IMR-90 (cell line): Measurements from ENCODE around the gene BRPF3. TPM values are rescaled to one million over a fixed set of nuclear protein-coding genes. Genes with fewer than 3 reads are reported as not detected.

Experiments
- ATAC-seq: fragments of 200-7000 bp; cut with Tn5 transposase; 2 replicates; pipeline ENCODE4 v1.9.1; 2020; ENCODE audit warnings: low read depth, mild to moderate bottlenecking, moderate library complexity
- BruUV-seq: library from RNA; stranded (reverse); fragments of 400-500 nt; replicated peaks from 2 replicates; lab custom pipeline; 2021; lab: Mats Ljungman, UMichigan
- CTCF ChIA-PET: fragments of 300-600 bp; formaldehyde crosslinking; extraction: SDS; loops from one replicate; lab custom pipeline; 2021; ENCODE audit warnings: antibody characterized with exemption; lab: Yijun Ruan, JAX
- POLR2A ChIA-PET: fragments of 300-600 bp; sonication (Branson Sonifier 250); formaldehyde crosslinking; loops from one replicate; lab custom pipeline; 2022; ENCODE audit warnings: antibody characterized with exemption; ENCODE audit not compliant: unreplicated experiment; lab: Charles Lee
- DNase-seq: peaks from one replicate; pipeline ENCODE4 v3.0.0; 2013
- H2AFZ ChIP-seq: replicated peaks from 2 replicates; pipeline ENCODE3; 2013; ENCODE audit warnings: low read length, mild to moderate bottlenecking; ENCODE audit not compliant: poor library complexity
- H2AK5ac ChIP-seq: 2 replicates; pipeline ENCODE4 v1.6.1; 2013; ENCODE audit warnings: low read depth, low read length, inconsistent platforms
- H2AK9ac ChIP-seq: replicated peaks from 2 replicates; pipeline ENCODE3; 2013; ENCODE audit warnings: mild to moderate bottlenecking, low read depth, low read length, moderate library complexity; ENCODE audit not compliant: poor library complexity
- H2BK120ac ChIP-seq: 2 replicates; pipeline ENCODE4 v1.6.1; 2013; ENCODE audit warnings: low read depth, low read length, inconsistent platforms
- H2BK15ac ChIP-seq: 3 replicates; pipeline ENCODE4 v1.6.1; 2013; ENCODE audit warnings: low read depth, low read length, inconsistent platforms
- H2BK20ac ChIP-seq: 2 replicates; pipeline ENCODE4 v1.6.1; 2013; ENCODE audit warnings: low read depth, mild to moderate bottlenecking, inconsistent platforms, low read length, moderate library complexity
- H2BK5ac ChIP-seq: 2 replicates; pipeline ENCODE4 v1.6.1; 2013; ENCODE audit warnings: mild to moderate bottlenecking, low read depth, low read length, inconsistent platforms; ENCODE audit not compliant: poor library complexity, severe bottlenecking
- H3K14ac ChIP-seq: replicated peaks from 2 replicates; pipeline ENCODE4 v1.6.1; 2013; ENCODE audit warnings: low read depth, low read length, inconsistent platforms
- H3K18ac ChIP-seq: 2 replicates; pipeline ENCODE4 v1.6.1; 2013; ENCODE audit warnings: low read depth, low read length, control low read depth
- H3K23ac ChIP-seq: 2 replicates; pipeline ENCODE4 v1.6.1; 2013; ENCODE audit warnings: low read depth, low read length, inconsistent platforms
- H3K27ac ChIP-seq: 2 replicates; pipeline ENCODE4 v1.5.1; 2013; ENCODE audit warnings: mild to moderate bottlenecking, control low read depth, low read length; ENCODE audit not compliant: insufficient read depth
- H3K27me3 ChIP-seq: 2 replicates; pipeline ENCODE4 v1.6.1; 2013; ENCODE audit warnings: low read length; ENCODE audit not compliant: control insufficient read depth, insufficient read depth
- H3K36me3 ChIP-seq: 2 replicates; pipeline ENCODE4 v1.6.1; 2013; ENCODE audit warnings: low read length, mixed read lengths; ENCODE audit not compliant: control insufficient read depth, insufficient read depth
- H3K4ac ChIP-seq: 2 replicates; pipeline ENCODE4 v1.6.1; 2013; ENCODE audit warnings: low read depth, low read length, inconsistent platforms
- H3K4me1 ChIP-seq: 2 replicates; pipeline ENCODE4 v1.6.1; 2013; ENCODE audit warnings: low read length, mixed read lengths; ENCODE audit not compliant: control insufficient read depth, insufficient read depth
- H3K4me2 ChIP-seq: 2 replicates; pipeline ENCODE4 v1.6.1; 2013; ENCODE audit warnings: low read depth, mild to moderate bottlenecking, control low read depth, low read length, moderate library complexity
- H3K4me3 ChIP-seq: 2 replicates; pipeline ENCODE4 v1.5.1; 2013; ENCODE audit warnings: low read depth, mild to moderate bottlenecking, control low read depth, low read length, moderate library complexity; ENCODE audit not compliant: insufficient read depth
- H3K56ac ChIP-seq: 2 replicates; pipeline ENCODE4 v1.6.1; 2013; ENCODE audit warnings: low read length, inconsistent platforms; ENCODE audit not compliant: insufficient read depth; ENCODE audit errors: extremely low read depth
- H3K79me1 ChIP-seq, 2 experiments: 2 replicates each; pipeline ENCODE4 v1.6.1; 2013; ENCODE audit warnings: low read length in 2 of 2, inconsistent platforms in 1 of 2, low read depth in 1 of 2
- H3K9ac ChIP-seq: 2 replicates; pipeline ENCODE4 v1.6.1; 2013; ENCODE audit warnings: low read depth, low read length, control low read depth
- H3K9me1 ChIP-seq: 2 replicates; pipeline ENCODE4 v1.6.1; 2013; ENCODE audit warnings: low read length, inconsistent platforms; ENCODE audit not compliant: insufficient read depth
- H3K9me3 ChIP-seq: 2 replicates; pipeline ENCODE4 v1.6.1; 2013; ENCODE audit warnings: low read length; ENCODE audit not compliant: control insufficient read depth, insufficient read depth
- H4K20me1 ChIP-seq: 2 replicates; pipeline ENCODE4 v1.6.1; 2013; ENCODE audit warnings: low read length, inconsistent platforms; ENCODE audit not compliant: insufficient read depth
- H4K5ac ChIP-seq: 2 replicates; pipeline ENCODE4 v1.6.1; 2013; ENCODE audit warnings: mild to moderate bottlenecking, low read depth, low read length, control low read depth
- H4K8ac ChIP-seq, 2 experiments: 2 replicates each; pipeline ENCODE4 v1.6.1; 2013; ENCODE audit warnings: low read depth in 2 of 2, low read length in 2 of 2, control low read depth in 1 of 2, inconsistent platforms in 1 of 2
- H4K91ac ChIP-seq: 2 replicates; pipeline ENCODE4 v1.6.1; 2013; ENCODE audit warnings: low read depth, low read length, inconsistent platforms; ENCODE audit not compliant: insufficient read depth
- BHLHE40 ChIP-seq: fragments of 150-350 bp; IDR thresholded peaks from 2 replicates; pipeline ENCODE4 v1.6.1; 2016; ENCODE audit warnings: mild to moderate bottlenecking, low read depth, low read length
- ELK1 ChIP-seq: fragments of 150-350 bp; IDR thresholded peaks from 2 replicates; pipeline ENCODE4 v1.6.1; 2016; ENCODE audit warnings: low read depth, mild to moderate bottlenecking, low read length, moderate library complexity, borderline replicate concordance
- FOS ChIP-seq: fragments of 150-350 bp; IDR thresholded peaks from 2 replicates; pipeline ENCODE4 v1.6.1; 2016; ENCODE audit warnings: low read depth, low read length
- MAFK ChIP-seq: IDR thresholded peaks from 2 replicates; pipeline ENCODE4 v1.6.1; 2012; ENCODE audit warnings: low read depth, low read length, improper control_type of control experiment
- MXI1 ChIP-seq: IDR thresholded peaks from 2 replicates; pipeline ENCODE4 v1.6.1; 2012; ENCODE audit warnings: low read depth, mild to moderate bottlenecking, low read length, moderate library complexity, borderline replicate concordance
- RAD21 ChIP-seq: IDR thresholded peaks from 2 replicates; pipeline ENCODE4 v1.6.1; 2012; ENCODE audit warnings: low read length, improper control_type of control experiment
- WGBS, 2 experiments: methylation state at CpG; one replicate each; pipeline versions ENCODE4 v1.1.5 to v1.1.7; 2013; ENCODE audit warnings: missing lambda C conversion rate in 2 of 2; ENCODE audit not compliant: insufficient read length in 1 of 2; ENCODE audit errors: extremely low coverage in 2 of 2; 5-methylcytosine and 5-hydroxymethylcytosine counted together
- dilution Hi-C: fragments of 300-500 bp; cut with HindIII; formaldehyde crosslinking; loops from one replicate; pipeline ENCODE4 v1.14.3; 2018; ENCODE audit warnings: low sequenced_read_pairs; ENCODE audit not compliant: unreplicated experiment
- in situ Hi-C: fragments of 300-500 bp; cut with MboI; formaldehyde crosslinking; loops from 3 replicates; pipeline ENCODE4 v1.14.3; 2019; ENCODE audit warnings: low sequenced_read_pairs, inconsistent platforms, mixed read lengths
- intact Hi-C: fragments of 100-400 bp; cut with micrococcal nuclease; formaldehyde crosslinking; loops from 2 replicates; pipeline ENCODE4 v1.10.0; 2022
- polyA plus RNA-seq, 3 experiments: library from polyadenylated mRNA; depleted of rRNA; stranded (reverse); fragments of >200 nt; gene quantifications; 2 replicates each; pipeline ENCODE4 v1.2.3, GENCODE V29; 2012; ENCODE audit warnings: low replicate concordance in 1 of 3
- total RNA-seq: library from RNA; depleted of rRNA; stranded (reverse); fragments of >200 nt; gene quantifications from 2 replicates; pipeline ENCODE4 v1.2.3, GENCODE V29; 2012
- TF ChIP-seq, protein P1 (sequence below): fragments of 150-350 bp; IDR thresholded peaks from 2 replicates; pipeline ENCODE4 v1.6.1; 2017; ENCODE audit warnings: mild to moderate bottlenecking, antibody characterized with exemption, low read length, low read depth

BRPF3 gene
- total and polyA plus RNA-seq, 2 of the 4 experiments (the other 2 are of a cell fraction): 10.2 to 17.2 TPM

DNA sequence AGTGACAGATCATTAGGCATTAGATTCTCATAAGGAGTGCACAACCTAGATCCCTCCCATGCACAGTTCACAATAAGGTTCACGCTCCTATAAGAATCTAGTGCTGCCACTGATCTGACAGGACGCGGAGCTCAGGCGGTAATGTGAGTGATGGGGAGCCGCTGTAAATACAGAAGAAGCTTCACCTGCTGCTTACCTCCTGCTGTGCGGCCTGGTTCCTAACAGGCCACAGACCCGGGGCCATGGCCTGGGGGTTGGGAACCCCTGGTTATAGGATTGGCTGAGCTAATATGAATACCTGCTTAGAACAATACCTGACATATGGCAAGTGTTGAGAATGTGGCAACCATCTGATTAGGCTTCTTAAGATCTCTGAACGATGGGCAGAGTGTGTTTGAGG lies 75.7 kb downstream of the BRPF3 start:
- H2BK120ac ChIP-seq: no peak overlapping the region
- H2BK5ac ChIP-seq: no peak overlapping the region
- no peak overlapping the region for H3K9ac ChIP-seq
- WGBS, 2 experiments: 76% methylated on average over 4 of the region's 8 CpGs; no CpG with 5 or more reads in 1 of the 2 experiments
- H3K4me3 ChIP-seq: no peak overlapping the region
- H3K9me1 ChIP-seq: no peaks in the 10 kb centered on the region; the same call in 1 of the 2 replicates
- no peak overlapping the region for H2BK20ac ChIP-seq
- no peak overlapping the region for H3K4ac ChIP-seq
- no peak overlapping the region for H4K5ac ChIP-seq
- H3K4me1 ChIP-seq: no peaks in the 10 kb centered on the region
- H2BK15ac ChIP-seq: no peak overlapping the region
- H3K9me3 ChIP-seq: no peaks in the 10 kb centered on the region
- H2AFZ ChIP-seq: no peak overlapping the region
- ChIA-PET CTCF (no interaction called here), POLR2A (no interaction called here)
- no TSS peak for BruUV-seq
- H3K79me1 ChIP-seq: no peaks in the 10 kb centered on the region
- H4K8ac ChIP-seq: no peak overlapping the region
- no peak overlapping the region for H4K91ac ChIP-seq
- intact Hi-C loops (no loop called here), dilution Hi-C loops (no loop called here), in situ Hi-C loops (no loop called here)
- no peak overlapping the region for H3K27ac ChIP-seq
- no peak overlapping the region for H3K4me2 ChIP-seq
- no peak overlapping the region for H3K56ac ChIP-seq
- H3K36me3 ChIP-seq: no peaks in the 10 kb centered on the region
- H3K18ac ChIP-seq: no peak overlapping the region
- no peak overlapping the region for H2AK5ac ChIP-seq
- no peak overlapping the region; the same call in 1 of the 2 replicates for H3K14ac ChIP-seq
- no peak for TF ChIP-seq MAFK
- TF ChIP-seq, protein P1, sequence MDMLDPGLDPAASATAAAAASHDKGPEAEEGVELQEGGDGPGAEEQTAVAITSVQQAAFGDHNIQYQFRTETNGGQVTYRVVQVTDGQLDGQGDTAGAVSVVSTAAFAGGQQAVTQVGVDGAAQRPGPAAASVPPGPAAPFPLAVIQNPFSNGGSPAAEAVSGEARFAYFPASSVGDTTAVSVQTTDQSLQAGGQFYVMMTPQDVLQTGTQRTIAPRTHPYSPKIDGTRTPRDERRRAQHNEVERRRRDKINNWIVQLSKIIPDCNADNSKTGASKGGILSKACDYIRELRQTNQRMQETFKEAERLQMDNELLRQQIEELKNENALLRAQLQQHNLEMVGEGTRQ: no peak
- no peak for TF ChIP-seq ELK1
- TF ChIP-seq BHLHE40: no peak
- TF ChIP-seq RAD21: no peak
- no peak for TF ChIP-seq MXI1
- no peak for TF ChIP-seq FOS
- DNase-seq (no peak), ATAC-seq (no peak)
- H3K27me3 ChIP-seq: peaks cover 68% of the 10 kb centered on the region
- no peak overlapping the region for H2AK9ac ChIP-seq
- no peaks in the 10 kb centered on the region for H4K20me1 ChIP-seq
- no peak overlapping the region for H3K23ac ChIP-seq
